Prostate gland (tissue), 2 donors: ENCODE results near the gene HIGD1A.

ENCODE experiments used
- POLR2AphosphoS5 ChIP-seq: sonication (generic); formaldehyde crosslinking; IDR thresholded peaks from one replicate; pipeline ENCODE4 v1.6.1; 2017; ENCODE audit warnings: antibody characterized with exemption
- TF ChIP-seq, protein P1 (sequence below), 4 experiments: fragments of 200-600 bp in 2 of 4; fragments of 450-650 bp in 2 of 4; sonication (generic) in 2 of 4; IDR thresholded peaks; 1 replicate in 3 of 4; 2 replicates in 1 of 4; pipeline ENCODE4 v1.5.1; 2016 to 2019; ENCODE audit warnings: antibody characterized with exemption in 4 of 4, mild to moderate bottlenecking in 2 of 4, moderate library complexity in 2 of 4

DNA sequence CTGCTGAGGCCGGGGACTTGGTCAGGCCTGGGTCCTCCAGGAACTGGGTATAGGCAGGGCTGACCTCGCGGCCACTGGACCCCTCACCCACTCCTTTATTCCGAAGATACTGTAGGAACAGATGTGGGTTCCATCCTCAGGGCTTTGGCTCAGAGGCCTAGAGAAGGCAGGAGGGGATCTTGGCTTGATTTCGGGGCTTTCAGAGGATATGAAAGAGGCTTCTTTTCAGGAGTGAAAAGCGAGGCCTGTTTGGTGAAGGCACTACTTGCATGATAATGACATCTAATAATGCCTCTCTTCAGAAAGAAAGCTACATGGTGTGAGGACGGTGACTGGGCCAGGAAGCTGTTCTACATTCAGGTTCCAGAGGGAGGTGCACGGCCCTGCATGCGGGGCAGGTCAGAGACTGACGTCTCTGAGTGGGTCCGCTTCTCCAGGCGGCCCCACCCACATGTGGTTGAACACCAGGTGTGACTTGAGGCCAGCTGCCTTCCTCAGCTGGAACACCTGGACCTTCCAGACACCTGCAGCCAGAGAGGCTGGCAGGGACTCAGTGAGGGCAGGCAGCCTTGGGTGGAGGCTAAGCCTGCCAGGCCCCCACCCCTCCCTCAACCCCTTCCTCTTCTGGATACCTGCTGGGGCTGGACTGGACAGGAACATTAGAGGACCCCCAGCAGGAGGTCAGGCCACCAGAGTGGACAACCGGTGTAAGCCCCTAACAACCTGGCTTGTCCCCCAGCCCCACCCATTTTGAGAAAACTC lies 70.6 kb downstream of the HIGD1A start:
- no peak for TF ChIP-seq POLR2AphosphoS5
- TF ChIP-seq, protein P1, sequence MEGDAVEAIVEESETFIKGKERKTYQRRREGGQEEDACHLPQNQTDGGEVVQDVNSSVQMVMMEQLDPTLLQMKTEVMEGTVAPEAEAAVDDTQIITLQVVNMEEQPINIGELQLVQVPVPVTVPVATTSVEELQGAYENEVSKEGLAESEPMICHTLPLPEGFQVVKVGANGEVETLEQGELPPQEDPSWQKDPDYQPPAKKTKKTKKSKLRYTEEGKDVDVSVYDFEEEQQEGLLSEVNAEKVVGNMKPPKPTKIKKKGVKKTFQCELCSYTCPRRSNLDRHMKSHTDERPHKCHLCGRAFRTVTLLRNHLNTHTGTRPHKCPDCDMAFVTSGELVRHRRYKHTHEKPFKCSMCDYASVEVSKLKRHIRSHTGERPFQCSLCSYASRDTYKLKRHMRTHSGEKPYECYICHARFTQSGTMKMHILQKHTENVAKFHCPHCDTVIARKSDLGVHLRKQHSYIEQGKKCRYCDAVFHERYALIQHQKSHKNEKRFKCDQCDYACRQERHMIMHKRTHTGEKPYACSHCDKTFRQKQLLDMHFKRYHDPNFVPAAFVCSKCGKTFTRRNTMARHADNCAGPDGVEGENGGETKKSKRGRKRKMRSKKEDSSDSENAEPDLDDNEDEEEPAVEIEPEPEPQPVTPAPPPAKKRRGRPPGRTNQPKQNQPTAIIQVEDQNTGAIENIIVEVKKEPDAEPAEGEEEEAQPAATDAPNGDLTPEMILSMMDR (IDR thresholded peaks at IDR 0.05): no peak
